Osteocyte (in vitro differentiated cells): Measurements from ENCODE around the gene RFNG. TPM values are rescaled to one million over a fixed set of nuclear protein-coding genes. Genes with fewer than 3 reads are reported as not detected.
A peak's percentile ranks its signal among the peaks of the same experiment; 100 is the strongest.

Experiments used
- DNase-seq: peaks from one replicate; pipeline ENCODE4 v3.0.0; 2021; ENCODE audit warnings: mixed read lengths; ENCODE audit not compliant: unreplicated experiment; ENCODE audit errors: extremely low spot score
- H3K27ac Mint-ChIP-seq: one replicate; pipeline ENCODE4 v1.8.0; 2021; ENCODE audit warnings: mild to moderate bottlenecking, mixed read lengths; ENCODE audit not compliant: unreplicated experiment
- H3K27me3 Mint-ChIP-seq: one replicate; pipeline ENCODE4 v1.8.0; 2021; ENCODE audit warnings: mixed read lengths; ENCODE audit not compliant: unreplicated experiment
- H3K36me3 Mint-ChIP-seq: one replicate; pipeline ENCODE4 v1.8.0; 2021; ENCODE audit warnings: mixed read lengths; ENCODE audit not compliant: unreplicated experiment
- H3K4me1 Mint-ChIP-seq: one replicate; pipeline ENCODE4 v1.8.0; 2021; ENCODE audit warnings: mixed read lengths; ENCODE audit not compliant: unreplicated experiment
- H3K4me3 Mint-ChIP-seq: one replicate; pipeline ENCODE4 v1.8.0; 2021; ENCODE audit warnings: mild to moderate bottlenecking, moderate library complexity, mixed read lengths; ENCODE audit not compliant: unreplicated experiment
- H3K9me3 Mint-ChIP-seq: one replicate; pipeline ENCODE4 v1.8.0; 2021; ENCODE audit warnings: mixed read lengths; ENCODE audit not compliant: unreplicated experiment
- total RNA-seq: library from RNA; stranded (reverse); gene quantifications from 2 replicates; pipeline ENCODE4 v1.2.1, GENCODE V29; 2021
- TF ChIP-seq, protein P1 (sequence below): fragments of 200-600 bp; sonication (generic); IDR thresholded peaks from 2 replicates; pipeline ENCODE4 v1.5.0; 2021; ENCODE audit warnings: antibody characterized with exemption, mild to moderate bottlenecking, moderate library complexity

Gene RFNG
- total RNA-seq, 1 donor from 2014 or later: 41.0 TPM

DNA sequence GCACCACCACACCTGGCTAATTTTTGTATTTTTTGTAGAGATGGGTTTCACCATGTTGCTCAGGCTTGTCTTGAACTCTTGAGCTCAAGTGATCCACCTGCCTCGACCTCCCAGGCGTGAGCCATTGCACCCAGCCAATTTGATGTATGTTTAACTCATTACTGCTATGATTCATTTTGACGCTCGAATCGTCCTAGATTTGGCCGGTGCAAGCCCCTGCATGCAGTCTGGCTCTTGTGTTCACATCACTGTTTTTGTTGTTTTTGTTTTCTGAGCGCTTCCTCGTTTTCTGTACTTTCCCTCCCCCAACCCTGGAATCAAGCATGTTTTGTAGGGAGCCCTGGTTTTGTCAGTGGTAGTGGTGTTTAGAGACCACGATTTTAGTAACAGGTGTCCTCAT is 21.8 kb upstream of the RFNG start:
- no peak overlapping the region for H3K27ac Mint-ChIP-seq
- no peak overlapping the region for H3K4me3 Mint-ChIP-seq
- TF ChIP-seq, protein P1, sequence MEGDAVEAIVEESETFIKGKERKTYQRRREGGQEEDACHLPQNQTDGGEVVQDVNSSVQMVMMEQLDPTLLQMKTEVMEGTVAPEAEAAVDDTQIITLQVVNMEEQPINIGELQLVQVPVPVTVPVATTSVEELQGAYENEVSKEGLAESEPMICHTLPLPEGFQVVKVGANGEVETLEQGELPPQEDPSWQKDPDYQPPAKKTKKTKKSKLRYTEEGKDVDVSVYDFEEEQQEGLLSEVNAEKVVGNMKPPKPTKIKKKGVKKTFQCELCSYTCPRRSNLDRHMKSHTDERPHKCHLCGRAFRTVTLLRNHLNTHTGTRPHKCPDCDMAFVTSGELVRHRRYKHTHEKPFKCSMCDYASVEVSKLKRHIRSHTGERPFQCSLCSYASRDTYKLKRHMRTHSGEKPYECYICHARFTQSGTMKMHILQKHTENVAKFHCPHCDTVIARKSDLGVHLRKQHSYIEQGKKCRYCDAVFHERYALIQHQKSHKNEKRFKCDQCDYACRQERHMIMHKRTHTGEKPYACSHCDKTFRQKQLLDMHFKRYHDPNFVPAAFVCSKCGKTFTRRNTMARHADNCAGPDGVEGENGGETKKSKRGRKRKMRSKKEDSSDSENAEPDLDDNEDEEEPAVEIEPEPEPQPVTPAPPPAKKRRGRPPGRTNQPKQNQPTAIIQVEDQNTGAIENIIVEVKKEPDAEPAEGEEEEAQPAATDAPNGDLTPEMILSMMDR: no peak
- no peak for DNase-seq
- H3K4me1 Mint-ChIP-seq: no peaks in the 10 kb centered on the region
- H3K9me3 Mint-ChIP-seq: no peaks in the 10 kb centered on the region
- no peaks in the 10 kb centered on the region for H3K27me3 Mint-ChIP-seq
- peaks cover 2% of the 10 kb centered on the region for H3K36me3 Mint-ChIP-seq

DNA sequence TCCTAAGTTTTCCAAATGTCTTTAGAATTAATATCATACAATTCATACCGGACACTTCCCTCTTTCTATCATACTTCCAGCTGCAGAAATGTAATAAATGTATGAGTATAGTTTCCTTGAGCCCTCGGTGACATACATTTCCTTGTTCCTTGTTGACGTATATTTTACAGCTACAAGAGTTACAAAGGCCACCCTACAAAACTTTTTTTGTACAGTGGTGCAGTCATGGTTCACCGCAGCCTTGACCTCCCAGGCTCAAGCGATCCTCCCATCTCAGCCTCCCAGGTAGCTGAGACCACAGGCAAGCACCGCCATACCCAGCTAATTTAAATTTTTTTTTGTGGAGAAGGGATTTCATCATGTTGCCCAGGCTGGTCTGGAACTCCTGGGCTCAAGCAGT is 21.2 kb upstream of the RFNG start:
- H3K27ac Mint-ChIP-seq: no peak overlapping the region
- TF ChIP-seq, protein P1: no peak
- H3K9me3 Mint-ChIP-seq: no peaks in the 10 kb centered on the region
- H3K4me3 Mint-ChIP-seq: no peak overlapping the region
- DNase-seq: no peak
- no peaks in the 10 kb centered on the region for H3K36me3 Mint-ChIP-seq
- H3K27me3 Mint-ChIP-seq: no peaks in the 10 kb centered on the region
- no peaks in the 10 kb centered on the region for H3K4me1 Mint-ChIP-seq

DNA sequence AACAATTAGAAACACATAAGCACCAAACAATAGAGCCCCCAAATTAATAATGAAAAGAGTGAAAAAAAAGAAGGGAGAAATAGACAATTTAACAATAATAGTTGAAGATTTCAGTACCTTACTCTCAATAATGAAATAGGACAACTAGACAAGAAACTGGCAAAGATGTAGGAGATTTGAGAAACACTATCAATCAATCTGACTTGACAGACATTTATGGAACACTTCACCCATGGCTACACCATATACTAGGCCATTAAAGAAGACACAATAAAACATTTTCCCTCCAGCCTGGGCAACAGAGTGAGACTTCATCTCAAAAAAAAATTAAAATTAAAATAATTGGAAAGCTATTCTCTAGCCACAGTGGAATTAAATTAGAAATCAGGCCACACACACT is 19.0 kb upstream of the RFNG start:
- H3K36me3 Mint-ChIP-seq: no peaks in the 10 kb centered on the region
- DNase-seq: no peak

DNA sequence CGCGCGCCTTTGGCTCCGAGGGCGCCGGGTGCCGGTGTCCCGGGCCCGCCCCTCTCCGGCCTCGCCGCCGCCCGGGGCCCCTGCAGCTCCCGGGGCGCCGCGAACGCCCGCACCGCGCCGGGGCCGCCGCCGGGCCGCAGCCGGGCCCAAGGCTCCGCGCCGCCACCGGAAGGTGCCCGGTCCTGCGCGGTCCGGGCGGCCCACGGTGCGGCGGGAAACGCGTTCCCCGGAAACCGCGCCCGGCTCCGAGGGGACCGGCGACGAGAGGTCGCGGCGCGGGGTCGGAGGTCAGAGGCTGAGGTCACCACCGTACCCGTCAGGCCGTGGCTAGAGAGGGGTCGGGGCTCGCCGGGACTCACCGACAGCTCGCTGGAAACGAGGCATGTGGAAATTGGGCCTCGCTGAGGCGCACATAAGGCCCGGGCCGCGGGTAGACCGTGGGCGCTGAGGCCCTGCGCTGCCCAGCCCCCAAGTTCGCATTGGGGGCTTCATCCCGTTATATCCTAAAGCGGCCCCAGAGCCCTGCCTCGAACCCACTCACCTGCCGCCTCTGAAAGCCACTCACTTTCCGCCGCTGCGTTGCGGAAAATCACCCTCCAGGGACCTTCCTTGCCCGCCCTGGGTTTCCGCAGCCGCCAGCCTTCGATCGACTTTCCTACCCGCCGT is 14.2 kb upstream of the RFNG start, which contains the start of gene DUS1L:
Gene DUS1L (minus strand): TSS at position 167 of the 666 bp plus-strand sequence. CDS start 745 bp downstream, outside the sequence.
- no peaks in the 10 kb centered on the region for H3K36me3 Mint-ChIP-seq
- H3K27ac Mint-ChIP-seq: peak within 1 kb of the TSS; percentile 63
- H3K27me3 Mint-ChIP-seq: no peaks in the 10 kb centered on the region
- peaks cover 7% of the 10 kb centered on the region for H3K4me1 Mint-ChIP-seq
- H3K4me3 Mint-ChIP-seq: peak within 1 kb of the TSS; percentile 65
- TF ChIP-seq, protein P1: no peak
- no peak for DNase-seq
- no peaks in the 10 kb centered on the region for H3K9me3 Mint-ChIP-seq

More for the DNA sequence above, 19.0 kb upstream of the RFNG start:
- no peaks in the 10 kb centered on the region for H3K9me3 Mint-ChIP-seq
- no peaks in the 10 kb centered on the region for H3K4me1 Mint-ChIP-seq
- H3K27me3 Mint-ChIP-seq: no peaks in the 10 kb centered on the region
- H3K4me3 Mint-ChIP-seq: no peak overlapping the region
- no peak overlapping the region for H3K27ac Mint-ChIP-seq
- TF ChIP-seq, protein P1: no peak

DNA sequence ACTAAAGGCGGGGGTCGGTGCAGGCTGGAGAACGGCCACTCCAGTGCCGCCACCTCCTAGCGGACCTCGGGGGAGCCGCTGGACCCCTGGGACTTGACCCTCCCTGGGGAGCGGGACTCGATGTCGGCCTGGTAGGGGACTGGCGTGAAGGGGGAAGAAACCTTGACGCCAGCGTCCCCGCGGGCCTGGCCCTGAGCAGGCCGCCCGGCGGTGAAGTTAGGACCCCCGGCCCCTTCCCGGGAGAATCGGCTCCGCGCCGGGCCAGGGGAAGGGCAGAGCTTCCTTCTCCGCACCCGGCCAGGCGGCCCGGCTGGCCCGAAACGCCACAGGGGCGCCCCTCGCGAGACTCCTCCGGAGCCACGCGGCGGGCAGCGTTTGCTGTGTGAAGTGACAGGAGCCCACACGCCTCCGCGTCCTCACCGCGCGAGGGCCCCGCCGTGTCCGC is 13.6 kb upstream of the RFNG start:
- H3K36me3 Mint-ChIP-seq: peaks cover 2% of the 10 kb centered on the region
- no peak overlapping the region for H3K27ac Mint-ChIP-seq
- H3K4me3 Mint-ChIP-seq: peak overlapping the region; percentile 63
- TF ChIP-seq, protein P1: no peak
- H3K4me1 Mint-ChIP-seq: peaks cover 7% of the 10 kb centered on the region
- no peak for DNase-seq
- H3K9me3 Mint-ChIP-seq: no peaks in the 10 kb centered on the region
- H3K27me3 Mint-ChIP-seq: no peaks in the 10 kb centered on the region
